GM19372 (cell line): ENCODE results near the gene RTN1.
A peak's percentile ranks its signal among the peaks of the same experiment; 100 is the strongest.
"Not testable (repeated sequence)": the region's sequence is repeated elsewhere in the genome, so short reads cannot be mapped to it uniquely, and the experiment has no call there.

ENCODE experiments used
- ATAC-seq: cut with Tn5 transposase; IDR thresholded peaks from one replicate; pipeline ENCODE4 v1.9.1; 2021; ENCODE audit warnings: mild to moderate bottlenecking, low read depth, moderate library complexity; ENCODE audit not compliant: unreplicated experiment

Gene RTN1

DNA sequence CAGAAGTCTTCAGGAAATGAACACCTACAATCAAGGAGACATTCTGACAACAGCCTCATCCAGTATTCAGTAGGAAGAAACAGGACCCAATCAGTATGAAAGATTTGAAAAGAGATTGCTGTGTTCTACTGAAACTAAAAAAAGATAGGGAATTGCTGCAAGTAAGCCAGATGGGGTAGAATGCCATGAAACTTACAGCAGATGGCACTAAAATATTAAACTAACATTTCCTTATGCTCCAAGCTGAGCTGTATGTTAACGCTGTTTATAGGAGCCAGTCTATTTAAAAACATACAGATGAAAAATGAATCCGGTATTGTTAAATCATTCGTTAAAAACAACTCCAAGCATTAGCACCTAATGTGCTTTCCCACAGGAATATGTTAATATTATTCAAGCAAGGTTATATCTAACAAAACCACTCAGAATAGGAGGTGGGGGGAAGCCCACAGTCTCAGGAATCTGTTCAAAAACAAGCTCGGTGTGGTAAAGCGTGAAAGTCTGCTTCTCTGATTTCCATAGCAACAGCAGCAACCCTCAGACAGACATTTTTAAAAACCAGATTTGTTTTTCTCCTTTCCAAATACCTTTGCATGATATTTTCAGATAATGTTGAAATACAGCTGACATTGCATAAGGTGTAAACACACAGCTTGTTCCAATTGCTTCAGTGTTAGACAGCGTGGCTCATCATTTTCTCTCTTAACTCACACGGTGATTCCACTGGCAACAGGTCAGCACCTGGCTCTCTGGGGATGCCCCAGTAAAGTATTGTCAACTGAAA, 162.6 kb downstream of the RTN1 start:
- ATAC-seq: no peak

DNA sequence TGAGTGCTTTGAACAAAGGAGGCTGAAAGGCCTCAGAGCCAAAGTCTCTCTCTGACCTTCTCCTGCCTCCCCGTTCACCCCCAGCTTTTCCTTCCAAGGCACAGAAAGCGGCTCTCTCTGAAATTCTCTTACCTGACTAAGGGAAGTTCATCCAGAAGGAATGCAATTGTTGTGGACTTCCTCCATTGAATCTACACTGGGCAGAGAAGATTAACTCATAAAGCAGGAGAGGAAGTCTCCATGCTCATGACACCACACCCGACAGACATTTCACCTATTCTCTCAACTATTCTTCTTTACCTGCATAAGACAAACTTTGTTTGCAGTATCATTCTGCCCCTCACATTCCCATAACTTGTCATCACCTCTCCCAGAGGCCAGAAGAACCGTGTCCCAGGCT, 164.7 kb downstream of the RTN1 start:
- ATAC-seq: no peak

DNA sequence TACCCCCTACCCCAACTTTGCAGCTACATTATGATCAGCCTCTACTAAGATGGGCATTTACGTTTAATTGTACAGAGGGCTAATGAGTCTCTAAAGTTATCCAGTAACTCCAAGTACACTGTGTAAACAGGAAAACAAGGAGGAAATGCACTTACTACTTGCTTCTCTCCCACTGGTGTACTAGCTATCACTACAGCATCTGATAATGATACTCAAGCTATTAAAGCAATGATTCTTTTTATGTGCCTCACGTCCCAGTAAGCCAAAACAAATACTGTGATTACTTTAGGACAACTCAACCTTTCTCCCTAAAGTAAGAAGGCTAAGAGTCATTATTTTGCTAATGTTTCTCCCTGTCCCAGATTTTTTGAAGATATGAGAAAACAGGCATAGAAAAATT, 165.3 kb downstream of the RTN1 start:
- no peak for ATAC-seq

DNA sequence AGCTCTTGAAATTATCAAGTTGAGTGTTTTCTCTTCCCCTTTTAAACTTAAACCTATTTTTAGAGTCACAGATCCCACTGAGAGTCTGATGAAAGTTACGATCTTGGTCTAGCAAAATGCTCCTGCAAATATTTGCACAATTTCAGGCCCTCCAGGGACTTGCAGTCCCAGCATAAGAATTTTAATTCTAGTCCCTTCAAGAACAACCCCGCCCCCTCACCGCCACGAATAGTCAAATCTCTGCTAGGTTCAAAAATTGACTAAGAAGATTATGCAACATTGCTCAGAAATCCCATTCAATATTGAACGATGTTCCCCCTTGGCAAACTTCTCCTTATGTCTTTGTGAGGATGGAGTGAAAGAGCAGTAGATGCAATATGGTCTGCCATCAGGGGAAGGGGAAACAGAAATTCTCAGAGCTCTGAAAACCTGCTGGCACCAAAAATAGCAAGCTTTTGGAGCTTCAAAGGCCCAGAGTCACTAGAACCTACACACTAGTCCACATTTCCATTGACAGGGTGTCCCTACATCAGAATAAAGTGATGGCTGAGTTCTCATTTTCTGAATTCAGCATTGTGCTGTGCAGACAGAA, 166.4 kb downstream of the RTN1 start:
- ATAC-seq: no peak

GRCh38 chr14:59699442-59699841, 171.1 kb downstream of the RTN1 start:
- ATAC-seq: no peak

- no peak for ATAC-seq
Observed at GRCh38 chr14:59698793-59699192, 171.8 kb downstream of the RTN1 start.

DNA sequence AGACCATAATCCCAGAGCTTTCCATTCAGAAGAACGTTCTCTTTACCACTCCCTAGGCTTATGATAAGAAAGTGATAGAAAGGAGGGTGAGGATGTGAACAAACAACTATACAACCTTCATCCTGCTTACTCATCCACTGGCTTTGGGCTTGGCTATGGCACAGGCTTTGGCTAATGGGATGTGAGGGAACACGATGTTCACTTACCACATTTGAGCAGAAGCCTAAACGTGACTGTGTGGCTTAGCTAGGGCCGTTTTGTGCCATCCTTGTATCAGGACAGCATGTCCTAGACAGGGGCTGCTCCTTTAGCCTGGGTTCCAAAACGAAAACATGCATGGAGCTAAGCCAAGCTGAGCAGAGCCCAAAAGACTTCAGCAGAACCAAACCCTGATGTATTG, 175.4 kb downstream of the RTN1 start:
- ATAC-seq: no peak

DNA sequence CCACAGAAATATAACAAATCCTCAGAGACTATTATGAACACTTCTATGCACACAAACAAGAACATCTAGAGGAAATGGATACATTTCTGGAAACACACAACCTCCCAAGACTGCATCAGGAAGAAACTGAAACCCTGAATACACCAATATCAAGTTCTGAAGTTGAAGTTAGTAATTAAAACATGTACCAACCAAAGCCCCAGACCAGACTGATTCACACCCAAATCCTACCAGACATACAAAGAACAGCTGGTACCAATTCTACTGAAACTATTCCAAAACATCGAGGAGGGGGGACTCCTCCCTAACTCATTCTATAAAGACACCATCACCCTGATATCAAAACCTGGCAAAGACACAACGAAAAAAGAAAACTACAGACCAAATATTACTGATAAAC, 179.3 kb downstream of the RTN1 start:
- ATAC-seq: no peak

GRCh38 chr14:59690426-59690825, 180.2 kb downstream of the RTN1 start:
- ATAC-seq: no peak

GRCh38 chr14:59688224-59689170, 182.1 kb downstream of the RTN1 start:
- ATAC-seq: peak; percentile 98

DNA sequence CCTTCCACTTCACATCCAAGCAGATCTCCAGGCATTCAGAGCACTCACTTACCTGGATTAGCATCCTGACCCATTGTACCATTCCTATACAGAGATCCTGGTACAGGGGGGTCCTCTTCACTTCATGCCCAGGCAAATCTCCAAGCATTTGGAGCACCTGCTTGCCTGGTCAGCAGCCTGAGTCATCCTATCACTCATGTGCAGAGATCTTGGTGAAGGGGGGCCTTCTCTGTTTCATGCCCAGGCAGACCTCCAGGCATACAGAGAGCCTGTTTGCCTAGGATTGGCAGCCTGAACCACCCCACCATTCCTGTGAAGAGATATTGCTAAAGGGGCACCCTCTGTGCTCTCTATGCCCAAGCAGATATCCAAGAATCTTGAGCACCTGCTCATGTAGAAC, 182.9 kb downstream of the RTN1 start:
- no peak for ATAC-seq

DNA sequence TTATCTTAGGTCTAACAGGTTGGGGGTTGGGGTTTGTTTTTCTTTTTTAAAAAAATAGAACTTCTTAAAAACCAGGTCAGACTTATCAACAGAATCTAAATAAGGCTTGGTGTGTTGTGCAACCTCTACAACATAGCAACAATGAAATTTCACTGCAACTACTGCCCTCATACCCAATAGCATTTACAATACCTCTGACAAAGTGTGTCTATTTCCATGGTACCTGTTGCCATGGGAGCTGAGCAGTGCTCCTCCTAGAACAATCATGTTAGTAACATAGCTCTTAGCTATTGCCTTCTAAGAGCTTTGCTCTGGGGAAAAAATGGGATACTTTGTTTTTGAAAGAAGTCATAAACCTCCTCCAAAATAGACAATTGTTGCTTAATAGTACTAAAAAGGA, 190.7 kb downstream of the RTN1 start:
- no peak for ATAC-seq

- ATAC-seq: no peak
Observed at GRCh38 chr14:59678352-59678751, 192.2 kb downstream of the RTN1 start.

DNA sequence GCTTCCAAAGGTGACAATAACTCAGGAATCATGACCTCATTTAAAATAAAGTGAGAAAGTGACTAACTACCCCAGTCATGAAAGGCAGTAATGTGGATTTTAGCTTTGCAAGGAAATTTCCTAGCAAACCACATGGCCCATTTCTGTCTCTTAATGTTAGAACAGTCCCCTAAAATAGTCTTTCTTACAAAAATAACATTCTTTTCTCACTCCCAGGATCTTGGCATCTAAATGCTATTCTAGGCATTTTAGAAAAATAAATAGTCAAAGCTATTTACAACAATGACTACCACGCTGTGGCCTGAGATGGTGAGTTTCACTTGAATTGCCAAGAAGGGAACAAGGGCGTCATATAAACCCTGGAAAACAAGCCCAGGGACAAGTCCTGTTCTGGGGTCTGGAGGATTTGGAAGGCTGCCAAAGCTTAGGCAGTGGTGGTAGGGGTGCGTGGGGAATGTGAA, 192.8 kb downstream of the RTN1 start:
- ATAC-seq: no peak

DNA sequence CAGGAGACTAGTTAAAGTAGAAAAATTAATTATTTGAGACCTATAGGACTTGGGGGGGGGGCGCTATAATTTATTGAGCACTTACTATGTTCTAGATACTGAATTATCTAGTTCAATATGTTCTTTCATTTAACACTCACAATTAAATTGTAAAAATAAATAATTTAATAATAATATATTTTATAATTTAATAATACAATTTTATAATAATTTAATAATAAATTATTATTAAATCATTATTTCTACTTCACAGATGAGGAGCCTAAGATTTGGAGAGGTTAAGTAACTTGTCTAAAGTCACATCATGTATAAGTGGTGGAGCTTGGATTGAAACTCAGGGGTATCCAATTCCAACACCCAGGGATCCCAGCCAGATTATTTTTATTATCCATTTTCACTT, 195.2 kb downstream of the RTN1 start:
- no peak for ATAC-seq

- ATAC-seq: no peak
Observed at GRCh38 chr14:59664741-59665140, 205.8 kb downstream of the RTN1 start.

- ATAC-seq: no peak
Observed at GRCh38 chr14:59657769-59658168, 212.8 kb downstream of the RTN1 start.

DNA sequence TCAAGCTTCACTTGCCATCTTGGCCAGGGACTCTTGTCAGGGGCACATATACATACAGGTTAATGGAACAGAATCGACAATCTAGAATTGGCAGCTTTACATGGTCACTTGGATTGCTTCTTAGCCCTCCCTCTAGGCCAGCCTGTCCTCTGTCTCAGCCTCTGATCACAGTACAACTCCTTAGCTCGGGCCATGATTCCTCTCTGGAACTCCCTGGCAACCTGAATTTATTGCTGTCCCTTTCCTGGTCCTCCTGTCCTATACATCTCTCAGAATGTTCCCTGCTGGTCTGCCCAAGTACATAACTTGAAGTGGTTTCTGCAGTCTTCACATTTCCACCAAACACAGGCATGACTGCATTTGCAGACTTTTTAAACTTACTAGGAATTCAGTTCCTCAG, 214.1 kb downstream of the RTN1 start:
- ATAC-seq: no peak

DNA sequence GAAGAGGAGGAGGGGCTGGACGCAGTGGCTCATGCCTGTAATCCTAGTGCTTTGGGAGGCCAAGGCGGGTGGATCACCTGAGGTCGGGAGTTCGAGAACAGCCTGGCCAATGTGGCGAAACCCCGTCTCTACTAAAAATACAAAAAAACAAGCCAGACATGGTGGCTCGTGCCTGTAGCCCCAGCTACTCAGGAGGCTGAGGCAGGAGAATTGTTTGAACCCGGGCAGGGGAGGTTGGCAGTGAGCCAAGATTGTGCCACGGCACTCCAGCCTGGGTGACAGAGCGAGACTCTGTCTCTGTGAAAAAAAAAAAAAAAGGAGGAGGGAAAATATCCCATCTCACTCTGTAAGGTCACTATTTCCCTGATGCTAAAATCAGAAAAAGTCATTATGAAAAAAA, 216.4 kb downstream of the RTN1 start:
- ATAC-seq: not testable (repeated sequence)

DNA sequence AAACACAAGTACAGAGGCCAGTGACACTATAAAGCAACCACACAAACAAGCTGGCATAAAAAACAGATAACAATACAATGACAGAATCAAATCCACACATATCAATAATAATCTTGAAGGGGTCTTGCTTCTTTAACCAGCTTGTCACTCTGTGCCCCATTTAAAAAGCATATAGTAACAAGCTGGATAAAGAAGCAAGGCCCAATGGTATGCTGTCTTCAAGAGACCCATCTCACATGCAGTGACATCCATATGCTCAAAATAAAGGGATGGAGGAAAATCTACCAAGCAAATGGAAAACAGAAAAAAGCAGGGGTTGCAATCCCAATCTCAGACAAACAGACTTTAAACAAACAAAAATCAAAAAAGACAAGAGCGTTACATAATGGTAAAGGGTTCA, 223.7 kb downstream of the RTN1 start:
- ATAC-seq: not testable (repeated sequence)

GRCh38 chr14:59638885-59639284, 231.7 kb downstream of the RTN1 start:
- ATAC-seq: no peak
